Endodermal cell (in vitro differentiated cells): ENCODE results near the gene ALDH3B1. TPM values are rescaled to one million over a fixed set of nuclear protein-coding genes. Genes with fewer than 3 reads are reported as not detected.
A peak's percentile ranks its signal among the peaks of the same experiment; 100 is the strongest.

Experiments
- DNase-seq: peaks from one replicate; pipeline ENCODE4 v3.0.0-alpha.2; 2017
- H3K27ac ChIP-seq: 2 replicates; pipeline ENCODE4 v1.5.1; 2013; ENCODE audit warnings: mild to moderate bottlenecking, low read depth, low read length, moderate library complexity
- H3K27me3 ChIP-seq: 2 replicates; pipeline ENCODE4 v1.6.1; 2013; ENCODE audit warnings: mild to moderate bottlenecking, low read length, moderate library complexity; ENCODE audit not compliant: insufficient read depth, control insufficient read depth, poor library complexity, severe bottlenecking
- H3K36me3 ChIP-seq: 2 replicates; pipeline ENCODE4 v1.7.0; 2013; ENCODE audit warnings: mild to moderate bottlenecking, low read length, moderate library complexity; ENCODE audit not compliant: control insufficient read depth, insufficient read depth
- H3K4me1 ChIP-seq: one replicate; pipeline ENCODE4 v1.7.0; 2013; ENCODE audit warnings: low read length; ENCODE audit not compliant: control insufficient read depth, insufficient read depth
- H3K4me3 ChIP-seq: 2 replicates; pipeline ENCODE4 v1.5.1; 2013; ENCODE audit warnings: mild to moderate bottlenecking, low read length, moderate library complexity
- H3K9ac ChIP-seq: 2 replicates; pipeline ENCODE4 v1.6.1; 2013; ENCODE audit warnings: mild to moderate bottlenecking, low read length, moderate library complexity; ENCODE audit not compliant: poor library complexity, severe bottlenecking; ENCODE audit errors: extremely low read depth
- H3K9me3 ChIP-seq: 2 replicates; pipeline ENCODE4 v1.6.1; 2013; ENCODE audit warnings: mild to moderate bottlenecking, low read length, moderate library complexity; ENCODE audit not compliant: control insufficient read depth
- H3K27ac Mint-ChIP-seq: 2 replicates; pipeline ENCODE4 v1.8.0; 2020; ENCODE audit warnings: mixed read lengths
- H3K27me3 Mint-ChIP-seq: 2 replicates; pipeline ENCODE4 v1.8.0; 2021; ENCODE audit warnings: mild to moderate bottlenecking, mixed read lengths; ENCODE audit not compliant: insufficient read depth
- H3K36me3 Mint-ChIP-seq: 2 replicates; pipeline ENCODE4 v1.8.0; 2020; ENCODE audit warnings: low read depth, mixed read lengths
- H3K4me1 Mint-ChIP-seq: 2 replicates; pipeline ENCODE4 v1.8.0; 2020; ENCODE audit warnings: mixed read lengths
- H3K4me3 Mint-ChIP-seq: 2 replicates; pipeline ENCODE4 v1.8.0; 2020; ENCODE audit warnings: mild to moderate bottlenecking, moderate library complexity, mixed read lengths
- H3K9me3 Mint-ChIP-seq: 2 replicates; pipeline ENCODE4 v1.8.0; 2020; ENCODE audit warnings: mild to moderate bottlenecking, mixed read lengths
- WGBS, 2 experiments: methylation state at CpG; one replicate each; pipeline versions ENCODE4 v1.1.5 to v1.1.7; 2013; ENCODE audit warnings: missing lambda C conversion rate in 2 of 2, mixed read lengths in 1 of 2; ENCODE audit not compliant: insufficient coverage in 1 of 2, insufficient read length in 1 of 2; 5-methylcytosine and 5-hydroxymethylcytosine counted together
- total RNA-seq, 2 donors: library from RNA; stranded (reverse); fragmentation: NEBNext Ultra II Directional in 1 of 2; extraction: Animal tissue kit (Norgen Biotek cat#: 25700) in 1 of 2; gene quantifications; 2 replicates in 1 of 2; 3 replicates in 1 of 2; pipeline ENCODE4 v1.2.1, GENCODE V29; 2021
- TF ChIP-seq, protein P1 (sequence below): fragments of 200-600 bp; sonication (generic); conservative IDR thresholded peaks from 2 replicates; pipeline ENCODE4 v1.5.0; 2021; ENCODE audit warnings: antibody characterized with exemption, mild to moderate bottlenecking

The ALDH3B1 gene
- total RNA-seq, 2 donors from 2014 or later: 0.11 TPM; not detected in 1

DNA sequence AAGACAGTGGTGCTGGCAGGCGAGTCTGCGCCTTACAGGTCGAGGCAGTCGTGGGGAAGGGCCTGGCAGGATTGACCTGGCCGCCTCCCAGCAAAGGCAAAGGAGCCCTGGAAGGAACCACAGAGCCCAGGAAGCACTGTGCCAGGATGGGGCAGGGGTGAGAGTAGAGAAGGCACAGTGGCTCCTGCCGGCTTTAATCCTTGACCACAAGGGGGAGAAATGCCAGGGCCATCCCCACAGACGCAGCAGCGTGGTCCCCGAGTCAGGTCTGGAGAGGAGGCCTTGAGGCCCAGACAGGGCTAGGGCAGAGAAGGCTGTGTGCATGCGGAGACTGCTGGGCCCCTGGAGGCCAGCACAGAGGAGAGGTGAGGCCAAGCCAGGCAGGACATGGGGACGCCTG is 10.4 kb downstream of the ALDH3B1 start:
- H3K27ac Mint-ChIP-seq: no peak overlapping the region
- TF ChIP-seq, protein P1, sequence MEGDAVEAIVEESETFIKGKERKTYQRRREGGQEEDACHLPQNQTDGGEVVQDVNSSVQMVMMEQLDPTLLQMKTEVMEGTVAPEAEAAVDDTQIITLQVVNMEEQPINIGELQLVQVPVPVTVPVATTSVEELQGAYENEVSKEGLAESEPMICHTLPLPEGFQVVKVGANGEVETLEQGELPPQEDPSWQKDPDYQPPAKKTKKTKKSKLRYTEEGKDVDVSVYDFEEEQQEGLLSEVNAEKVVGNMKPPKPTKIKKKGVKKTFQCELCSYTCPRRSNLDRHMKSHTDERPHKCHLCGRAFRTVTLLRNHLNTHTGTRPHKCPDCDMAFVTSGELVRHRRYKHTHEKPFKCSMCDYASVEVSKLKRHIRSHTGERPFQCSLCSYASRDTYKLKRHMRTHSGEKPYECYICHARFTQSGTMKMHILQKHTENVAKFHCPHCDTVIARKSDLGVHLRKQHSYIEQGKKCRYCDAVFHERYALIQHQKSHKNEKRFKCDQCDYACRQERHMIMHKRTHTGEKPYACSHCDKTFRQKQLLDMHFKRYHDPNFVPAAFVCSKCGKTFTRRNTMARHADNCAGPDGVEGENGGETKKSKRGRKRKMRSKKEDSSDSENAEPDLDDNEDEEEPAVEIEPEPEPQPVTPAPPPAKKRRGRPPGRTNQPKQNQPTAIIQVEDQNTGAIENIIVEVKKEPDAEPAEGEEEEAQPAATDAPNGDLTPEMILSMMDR: peak; percentile 66

DNA sequence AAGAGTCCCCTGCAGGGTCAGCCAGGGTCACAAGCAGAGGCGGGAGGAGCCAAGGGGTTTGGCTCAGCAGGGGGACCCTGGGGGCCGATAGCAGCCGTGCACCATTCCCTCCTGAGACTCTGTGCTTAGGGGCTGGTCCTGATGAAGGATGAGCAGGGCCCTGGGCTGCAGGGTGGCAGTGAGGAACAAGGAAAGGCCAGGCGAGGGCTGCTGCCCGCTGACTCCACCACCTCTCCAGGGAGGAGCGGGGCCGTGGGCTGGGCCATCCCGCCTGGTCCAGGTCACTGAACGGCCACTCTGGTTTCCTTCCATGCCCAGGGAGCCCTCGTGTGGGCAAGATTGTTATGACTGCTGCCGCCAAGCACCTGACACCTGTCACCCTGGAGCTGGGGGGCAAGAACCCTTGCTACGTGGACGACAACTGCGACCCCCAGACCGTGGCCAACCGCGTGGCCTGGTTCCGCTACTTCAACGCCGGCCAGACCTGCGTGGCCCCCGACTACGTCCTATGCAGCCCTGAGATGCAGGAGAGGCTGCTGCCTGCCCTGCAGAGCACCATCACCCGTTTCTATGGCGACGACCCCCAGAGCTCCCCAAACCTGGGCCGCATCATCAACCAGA is 11.2 kb downstream of the ALDH3B1 start:
- Histone ChIP-seq H3K9me3 (no peaks in the 10 kb centered on the region), H3K36me3 (no peaks in the 10 kb centered on the region), H3K4me1 (no peaks in the 10 kb centered on the region), H3K9ac (no peak overlapping the region), H3K4me3 (no peak overlapping the region), H3K27me3 (no peaks in the 10 kb centered on the region), H3K27ac (no peak overlapping the region)
- peaks cover 6% of the 10 kb centered on the region for H3K4me1 Mint-ChIP-seq
- no peak overlapping the region for H3K4me3 Mint-ChIP-seq
- no peak overlapping the region for H3K27ac Mint-ChIP-seq
- H3K36me3 Mint-ChIP-seq: peaks cover 14% of the 10 kb centered on the region
- TF ChIP-seq, protein P1: peak; percentile 54
- H3K27me3 Mint-ChIP-seq: no peaks in the 10 kb centered on the region
- DNase-seq: peak; percentile 79
- H3K9me3 Mint-ChIP-seq: no peaks in the 10 kb centered on the region
- WGBS, 2 experiments: 77 to 80% methylated on average over 10 to 27 of the region's 27 CpGs

More for the DNA sequence above, 10.4 kb downstream of the ALDH3B1 start:
- no peaks in the 10 kb centered on the region for H3K4me1 ChIP-seq
- H3K27me3 ChIP-seq: no peaks in the 10 kb centered on the region
- H3K36me3 ChIP-seq: no peaks in the 10 kb centered on the region
- H3K4me1 Mint-ChIP-seq: peaks cover 6% of the 10 kb centered on the region
- H3K9me3 ChIP-seq: no peaks in the 10 kb centered on the region
- no peak overlapping the region for H3K9ac ChIP-seq
- no peak overlapping the region for H3K4me3 Mint-ChIP-seq
- no peak overlapping the region for H3K27ac ChIP-seq
- peak; percentile 86 for DNase-seq
- H3K36me3 Mint-ChIP-seq: peaks cover 9% of the 10 kb centered on the region
- no peaks in the 10 kb centered on the region for H3K27me3 Mint-ChIP-seq
- H3K4me3 ChIP-seq: no peak overlapping the region
- WGBS, 2 experiments: 68 to 69% methylated on average over 11 of the region's 11 CpGs
- H3K9me3 Mint-ChIP-seq: no peaks in the 10 kb centered on the region

DNA sequence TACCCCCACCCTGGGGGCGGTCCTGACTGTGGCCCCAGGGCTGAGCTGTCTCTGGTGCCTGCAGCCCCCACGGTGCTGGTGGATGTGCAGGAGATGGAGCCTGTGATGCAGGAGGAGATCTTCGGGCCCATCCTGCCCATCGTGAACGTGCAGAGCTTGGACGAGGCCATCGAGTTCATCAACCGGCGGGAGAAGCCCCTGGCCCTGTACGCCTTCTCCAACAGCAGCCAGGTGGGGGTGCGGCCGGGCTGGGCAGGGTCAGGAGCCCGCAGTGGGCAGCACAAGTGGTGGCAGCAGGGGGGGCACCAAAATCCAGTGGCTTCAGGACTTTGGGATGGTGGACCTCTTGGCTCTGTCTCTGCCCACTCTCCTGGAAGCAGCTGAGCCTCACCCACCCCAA is 12.4 kb downstream of the ALDH3B1 start:
- Mint-ChIP-seq H3K36me3 (peaks cover 15% of the 10 kb centered on the region), H3K27ac (no peak overlapping the region), H3K9me3 (no peaks in the 10 kb centered on the region), H3K4me3 (no peak overlapping the region), H3K4me1 (peaks cover 6% of the 10 kb centered on the region), H3K27me3 (no peaks in the 10 kb centered on the region)
- TF ChIP-seq, protein P1: no peak
- WGBS, 2 experiments: 88 to 90% methylated on average over 11 to 13 of the region's 13 CpGs
- Histone ChIP-seq H3K4me1 (no peaks in the 10 kb centered on the region), H3K27me3 (no peaks in the 10 kb centered on the region), H3K36me3 (no peaks in the 10 kb centered on the region), H3K9me3 (no peaks in the 10 kb centered on the region), H3K4me3 (no peak overlapping the region), H3K9ac (no peak overlapping the region), H3K27ac (no peak overlapping the region)
- no peak for DNase-seq
